Inflammatory macrophage treated with lipopolysaccharide for 4 hours (primary cell): ENCODE data around the gene TXNDC12.
"Not testable (repeated sequence)": the region's sequence is repeated elsewhere in the genome, so short reads cannot be mapped to it uniquely, and the experiment has no call there.

Source experiments
- DNase-seq: peaks from one replicate; pipeline ENCODE4 v3.0.0-alpha.2; 2020

The TXNDC12 gene

GRCh38 chr1:52045666-52046195 is 9.3 kb downstream of the TXNDC12 start:
- DNase-seq: not testable (repeated sequence)

GRCh38 chr1:52045236-52045635 is 9.8 kb downstream of the TXNDC12 start:
- no peak for DNase-seq

- DNase-seq: no peak
Observed at GRCh38 chr1:52041551-52042185, 13.3 kb downstream of the TXNDC12 start.

GRCh38 chr1:52037909-52038308 is 17.1 kb downstream of the TXNDC12 start:
- DNase-seq: no peak

GRCh38 chr1:52037402-52037814 is 17.6 kb downstream of the TXNDC12 start:
- no peak for DNase-seq

- no peak for DNase-seq
Observed at GRCh38 chr1:52034050-52034384, 21.0 kb downstream of the TXNDC12 start.

GRCh38 chr1:52033190-52034049 is 21.6 kb downstream of the TXNDC12 start, which contains the start of gene KTI12:
Gene KTI12 (minus strand): TSS chr1:52033810. CDS start chr1:52033761, 49 bp downstream.
- DNase-seq: peak; percentile 90

GRCh38 chr1:52032785-52033131 is 22.2 kb downstream of the TXNDC12 start:
- peak; percentile 32 for DNase-seq

- DNase-seq: no peak
Observed at GRCh38 chr1:52032124-52032784, 22.7 kb downstream of the TXNDC12 start.

- DNase-seq: not testable (repeated sequence)
Observed at GRCh38 chr1:52028839-52029238, 26.2 kb downstream of the TXNDC12 start.

- peak; percentile 2 for DNase-seq
Observed at GRCh38 chr1:52028328-52028727, 26.7 kb downstream of the TXNDC12 start.

- DNase-seq: no peak
Observed at GRCh38 chr1:52026278-52026677, 28.7 kb downstream of the TXNDC12 start.

GRCh38 chr1:52022133-52022532 is 32.9 kb downstream of the TXNDC12 start:
- DNase-seq: no peak

- no peak for DNase-seq
Observed at GRCh38 chr1:52008071-52008809, 46.8 kb downstream of the TXNDC12 start.

- no peak for DNase-seq
Observed at GRCh38 chr1:52007215-52008002, 47.6 kb downstream of the TXNDC12 start.

GRCh38 chr1:52006081-52006553 is 48.9 kb downstream of the TXNDC12 start:
- DNase-seq: not testable (repeated sequence)

- not testable (repeated sequence) for DNase-seq
Observed at GRCh38 chr1:52005548-52005947, 49.4 kb downstream of the TXNDC12 start.

- no peak for DNase-seq
Observed at GRCh38 chr1:52003877-52004276, 51.1 kb downstream of the TXNDC12 start.

- peak; percentile 84 for DNase-seq
Observed at GRCh38 chr1:52002038-52002917, 52.7 kb downstream of the TXNDC12 start.

GRCh38 chr1:51998701-51999100 is 56.3 kb downstream of the TXNDC12 start:
- no peak for DNase-seq

- no peak for DNase-seq
Observed at GRCh38 chr1:51997974-51998382, 57.0 kb downstream of the TXNDC12 start.
